HG02571 (cell line): ENCODE measurements around the gene RPS15A.

Experiments used
- ATAC-seq: cut with Tn5 transposase; IDR thresholded peaks from one replicate; pipeline ENCODE4 v1.9.1; 2021; ENCODE audit warnings: mild to moderate bottlenecking, moderate library complexity; ENCODE audit not compliant: unreplicated experiment

RPS15A gene

DNA sequence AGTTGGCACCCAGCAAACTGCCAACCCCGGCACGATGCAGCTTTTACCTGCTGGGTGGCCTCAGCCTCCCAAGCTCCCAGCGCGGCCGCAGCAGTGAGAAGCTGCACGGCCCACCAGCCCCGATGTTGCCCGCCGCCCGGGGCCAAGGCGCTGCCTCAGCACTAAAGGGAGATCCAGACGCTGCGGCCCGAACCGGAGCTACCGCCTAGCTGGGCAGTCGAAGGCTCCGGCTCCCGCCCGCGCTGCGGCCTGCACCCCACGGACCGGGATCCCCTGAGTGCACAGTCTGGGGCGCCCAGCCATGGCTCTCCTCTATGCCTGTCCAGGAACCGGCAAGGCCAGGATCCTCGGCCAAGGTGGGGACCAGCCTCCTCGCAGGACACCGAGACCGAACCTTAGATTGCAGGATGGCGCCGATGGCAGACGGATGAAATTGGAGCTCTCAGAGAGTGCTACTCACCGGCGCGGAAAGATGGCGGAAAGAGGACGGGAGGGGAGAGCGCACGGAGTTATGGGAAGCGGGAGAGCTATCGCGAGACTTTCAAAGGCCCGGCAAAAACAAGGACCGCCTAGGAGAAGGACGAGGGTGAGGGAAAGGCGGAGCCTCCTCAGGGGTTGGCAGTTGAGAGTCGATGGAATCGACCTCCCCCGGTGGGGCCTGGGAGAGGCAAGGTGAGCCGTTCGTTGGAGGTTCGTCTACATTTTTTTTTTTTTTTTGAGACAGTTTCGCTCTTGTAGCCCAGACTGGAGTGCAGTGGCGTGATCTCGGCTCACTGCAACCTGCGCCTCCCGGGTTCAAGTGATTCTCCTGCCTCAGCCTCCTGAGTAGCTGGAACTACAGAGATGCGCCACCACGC is at the start of gene RPS15A:
TSS of gene RPS15A (minus strand) at position 485 of the 857 bp plus-strand sequence. CDS start 1,221 bp downstream, outside the sequence.
- ATAC-seq = peak; percentile 82

DNA sequence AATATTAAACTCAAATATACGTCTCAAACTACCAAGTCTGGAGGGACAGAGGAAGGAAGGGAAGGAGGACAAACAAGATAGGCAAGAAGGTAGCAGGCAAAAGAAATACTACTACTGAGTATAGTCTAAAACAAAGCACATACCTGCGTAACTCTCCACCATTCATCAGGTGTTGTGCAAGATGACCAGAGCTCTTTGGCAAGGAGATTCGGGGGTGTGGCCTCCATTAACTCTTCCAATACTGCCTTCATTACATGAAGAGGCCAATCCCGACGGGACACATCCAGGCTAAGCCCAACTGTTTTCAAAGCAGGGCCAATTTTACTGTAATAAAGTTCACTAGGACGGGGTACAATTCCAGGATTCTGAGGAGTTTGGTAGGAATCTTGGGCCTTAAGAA is 49.4 kb upstream of the RPS15A start:
- ATAC-seq = no peak

DNA sequence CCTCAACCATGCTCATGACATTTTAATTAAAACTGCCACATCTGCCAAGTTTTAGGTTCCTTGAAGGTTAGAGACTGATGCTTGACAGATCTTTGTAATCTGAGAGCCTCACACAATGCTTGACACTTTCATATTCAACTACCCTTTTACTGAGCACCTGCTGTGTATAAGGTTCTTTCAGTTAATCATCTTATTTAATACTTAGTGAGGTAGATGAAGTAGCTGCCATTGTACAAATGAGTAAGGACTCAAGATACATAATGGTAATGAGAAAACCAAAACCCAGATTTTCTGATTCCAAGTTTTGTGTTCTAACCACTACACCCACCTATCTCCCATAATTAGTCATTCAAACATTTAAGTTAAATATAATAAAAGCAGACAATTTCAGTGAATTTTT is 46.6 kb upstream of the RPS15A start:
- ATAC-seq = no peak

DNA sequence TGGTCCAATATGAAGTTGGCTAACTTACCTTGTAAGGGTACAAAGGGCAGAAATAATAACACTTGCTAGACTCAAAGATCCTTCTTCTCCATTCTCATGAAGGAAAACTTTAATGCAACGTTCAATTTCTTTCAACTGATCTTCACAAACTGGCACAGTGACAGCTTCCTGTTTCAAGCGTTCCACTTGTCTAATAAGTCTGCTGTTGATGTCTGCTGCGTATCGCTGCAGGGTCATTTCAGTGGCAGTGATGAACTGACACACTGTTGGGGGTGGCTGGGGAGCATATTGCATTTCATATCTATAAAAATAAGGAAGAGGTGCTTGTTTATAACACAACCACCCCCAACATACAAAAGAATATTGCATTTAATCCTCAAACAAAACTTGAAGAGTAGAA is 44.7 kb upstream of the RPS15A start:
- ATAC-seq = no peak

DNA sequence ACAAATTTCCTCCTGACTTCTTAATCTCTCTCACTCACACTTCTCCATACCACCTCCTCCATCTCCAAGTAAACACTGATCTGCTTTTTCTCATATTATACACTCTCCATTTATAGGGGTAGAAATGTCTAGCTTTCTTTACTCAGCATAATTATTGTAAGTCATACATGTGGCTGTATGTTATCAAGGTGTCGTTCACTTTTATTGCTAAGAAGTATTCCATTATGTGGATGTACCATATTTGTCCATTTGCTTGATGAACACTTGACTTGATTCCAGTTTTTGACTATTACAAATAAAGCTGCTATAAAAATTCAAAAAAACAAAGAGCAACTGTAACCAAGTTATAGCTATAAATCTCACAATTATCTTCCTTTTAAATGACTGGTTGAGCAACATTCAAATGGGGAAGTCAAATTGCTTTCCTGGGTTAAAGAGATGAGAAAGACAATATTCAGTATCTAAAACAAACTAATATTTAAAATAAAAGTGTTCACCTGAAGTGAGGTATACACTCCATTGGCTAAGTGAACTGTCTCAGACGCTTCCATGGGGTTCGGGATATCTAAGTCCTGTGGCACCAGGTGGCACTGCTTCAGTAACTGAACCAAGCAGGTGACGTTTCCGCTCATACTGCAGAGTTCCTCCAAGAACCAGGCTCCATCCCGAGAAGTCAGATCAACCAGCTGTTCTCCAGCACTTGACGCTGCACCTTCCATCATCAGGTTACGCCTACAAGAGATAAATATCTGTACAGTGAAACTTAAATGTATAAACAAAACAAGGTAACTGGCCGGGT is 43.8 kb upstream of the RPS15A start:
- no peak for ATAC-seq

DNA sequence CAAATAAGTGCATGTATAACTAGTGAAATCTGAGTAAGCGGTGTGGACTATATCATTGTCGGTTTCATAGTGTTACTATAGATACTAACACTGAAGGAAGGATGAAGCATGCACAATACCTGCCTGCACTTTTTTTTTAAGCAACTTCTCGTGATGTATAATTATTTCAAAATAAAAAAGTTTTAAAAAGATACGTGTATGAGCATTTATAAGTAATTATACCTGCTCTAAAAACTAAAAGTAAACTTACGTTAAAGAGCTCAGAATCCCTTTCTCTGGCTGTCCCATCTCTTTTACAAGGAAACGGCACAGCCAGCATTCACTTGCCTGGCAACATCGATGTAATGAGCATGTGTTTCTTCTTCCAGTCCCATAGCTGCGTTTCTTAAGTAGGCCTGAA is 42.5 kb upstream of the RPS15A start:
- no peak for ATAC-seq

DNA sequence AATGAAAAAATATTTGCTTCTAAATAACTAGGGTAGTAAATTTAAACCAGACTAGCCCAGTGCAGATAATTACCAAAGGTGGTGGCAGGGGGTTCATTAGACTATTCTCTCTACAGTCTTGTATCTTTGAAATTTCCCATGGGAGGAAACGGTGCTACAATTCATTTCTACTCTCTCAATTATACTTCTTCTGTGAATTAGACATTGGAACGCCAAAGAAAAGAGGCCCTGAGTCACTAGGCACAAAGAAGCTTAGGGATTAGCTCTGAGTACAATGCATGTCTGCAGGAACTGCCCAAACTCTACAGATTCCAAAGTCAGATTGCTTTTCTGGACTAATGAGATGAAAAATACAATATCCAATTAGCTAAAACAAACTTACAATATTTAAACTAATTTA is 41.9 kb upstream of the RPS15A start:
- no peak for ATAC-seq

DNA sequence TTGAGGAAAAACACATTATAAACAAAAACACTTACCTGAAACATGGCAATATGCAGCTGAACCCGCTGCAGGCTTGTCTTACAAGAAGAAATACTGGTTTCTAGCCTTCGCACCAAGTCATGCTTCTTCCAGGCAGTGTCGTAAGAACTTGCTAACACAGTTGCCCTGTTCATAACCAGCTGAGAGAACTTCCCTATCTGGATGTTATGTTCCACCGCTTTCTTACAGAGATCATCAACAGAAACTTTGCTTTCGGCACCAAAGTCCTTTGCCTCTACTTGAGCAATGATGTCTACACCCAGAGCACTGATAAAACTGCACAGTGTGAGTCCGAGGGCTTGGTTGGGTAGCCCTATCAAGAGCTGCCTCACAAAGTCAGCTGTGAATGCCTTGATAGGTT is 39.1 kb upstream of the RPS15A start:
- no peak for ATAC-seq

DNA sequence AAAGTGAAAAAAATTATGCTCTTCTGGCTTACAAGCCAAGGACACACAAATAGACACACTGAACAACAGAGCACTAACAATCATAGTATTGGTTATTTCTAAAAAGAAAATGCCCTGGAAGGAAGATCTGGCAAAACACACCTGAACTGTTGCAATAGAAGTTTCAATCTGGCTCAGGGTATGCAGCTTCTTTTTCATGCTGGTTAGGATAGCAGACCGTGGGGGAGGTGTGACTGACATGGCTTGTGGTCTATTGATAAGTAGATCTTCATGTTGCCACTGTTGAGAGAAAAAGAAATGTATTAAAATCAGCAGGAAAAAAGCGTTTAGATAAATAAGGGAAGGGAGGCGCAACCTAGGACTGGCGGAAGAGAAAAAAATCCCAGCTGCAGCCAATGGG is 37.8 kb upstream of the RPS15A start:
- no peak for ATAC-seq

DNA sequence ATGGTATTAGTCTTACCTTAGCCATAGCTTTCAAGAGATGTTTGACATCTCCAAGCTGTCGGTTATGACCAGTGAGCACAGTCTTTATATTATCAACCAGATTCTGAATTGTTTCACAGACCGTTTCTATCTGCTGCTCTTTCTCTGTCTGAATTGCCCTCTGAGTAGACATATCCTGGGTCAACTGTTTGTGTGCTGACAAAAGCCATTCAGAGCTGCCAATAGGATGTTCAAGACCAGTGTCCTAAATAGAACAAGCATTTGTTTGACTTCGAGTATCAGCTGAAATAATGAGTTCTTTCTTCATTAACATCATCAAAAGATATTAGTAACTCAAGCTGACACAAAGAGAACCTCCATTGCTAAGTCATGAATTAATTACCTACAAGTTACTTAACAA is 26.2 kb upstream of the RPS15A start:
- ATAC-seq = no peak

DNA sequence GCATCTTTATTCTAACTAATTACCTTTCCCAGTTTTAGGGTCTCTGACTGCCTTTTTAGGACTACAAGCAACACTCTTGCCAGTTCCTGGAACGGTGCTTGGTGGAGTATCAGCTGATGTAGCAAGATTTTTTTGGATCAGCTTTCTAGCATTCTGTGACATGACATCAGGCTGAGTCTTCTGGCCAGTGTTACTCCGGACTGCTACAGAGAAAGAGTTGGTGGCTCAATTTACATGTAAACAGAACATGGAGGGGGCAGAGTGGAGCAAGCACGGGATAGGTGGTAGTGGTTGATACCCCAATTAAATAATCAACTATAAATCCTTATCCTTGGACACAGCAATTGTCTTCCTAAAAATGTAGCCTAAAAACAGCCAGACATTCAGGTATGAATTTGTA is 21.8 kb upstream of the RPS15A start:
- ATAC-seq = no peak

DNA sequence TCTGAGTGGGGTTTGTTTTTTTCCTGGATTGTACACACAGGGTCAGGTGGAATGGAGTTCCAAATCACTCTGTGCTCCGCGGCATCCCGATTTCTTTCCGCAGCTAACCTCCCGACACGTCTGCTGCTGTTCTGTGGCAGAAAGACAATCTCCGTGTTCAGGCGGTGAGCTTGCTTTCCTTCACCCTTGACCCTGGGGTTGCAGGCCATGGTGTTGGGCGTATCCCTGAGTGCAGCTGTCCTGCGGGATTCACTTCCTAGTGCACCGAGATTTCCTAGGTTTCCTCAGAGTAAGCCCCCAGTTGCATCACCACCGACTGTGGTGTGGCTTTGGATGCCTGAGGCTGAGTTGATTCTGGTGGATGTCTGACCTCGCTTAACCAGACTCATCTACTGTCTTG is 19.0 kb upstream of the RPS15A start:
- ATAC-seq = no peak

DNA sequence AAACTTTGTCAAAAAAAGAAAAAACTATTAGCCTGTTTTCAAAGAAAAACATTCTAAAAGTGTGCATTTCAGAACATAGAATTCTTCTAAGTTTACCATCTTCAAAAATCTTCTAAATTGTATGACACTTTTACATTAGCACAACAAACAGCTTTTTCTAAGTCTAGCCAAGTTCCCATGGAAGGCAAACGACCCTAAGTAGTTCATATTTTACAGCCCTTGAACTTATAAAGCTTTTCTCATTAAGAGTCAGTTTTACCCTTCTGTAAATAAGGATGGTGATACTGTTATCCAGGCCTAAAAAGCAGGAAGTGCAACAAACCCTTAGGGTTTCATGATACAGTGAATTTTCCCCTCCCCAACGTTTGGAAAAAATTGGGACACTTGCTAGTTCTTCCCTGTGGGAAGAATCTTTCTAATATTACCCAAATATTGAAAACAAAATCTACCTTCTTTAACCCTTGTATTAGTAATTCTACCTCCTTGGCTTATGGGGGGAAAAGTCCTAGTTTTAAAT is 15.2 kb upstream of the RPS15A start:
- no peak for ATAC-seq

DNA sequence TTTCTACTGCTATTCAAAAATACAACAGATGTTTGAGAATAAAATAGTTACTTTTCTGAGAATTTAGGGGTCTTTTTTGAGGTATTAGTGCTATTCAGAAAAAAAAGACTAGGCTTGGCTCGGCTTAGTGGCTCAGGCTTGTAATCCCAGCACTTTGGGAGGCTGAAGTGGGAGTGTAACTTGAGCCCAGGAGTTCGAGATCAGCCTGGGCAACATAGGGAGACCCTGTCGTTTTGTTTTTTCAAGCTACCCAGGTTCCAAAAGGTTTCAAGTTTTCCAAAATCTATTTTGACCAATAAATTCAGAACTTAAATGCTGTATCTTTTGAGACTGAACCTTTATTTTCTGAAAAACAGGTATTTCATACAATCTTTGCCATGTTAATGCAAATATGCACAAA is 14.4 kb upstream of the RPS15A start:
- ATAC-seq = no peak

DNA sequence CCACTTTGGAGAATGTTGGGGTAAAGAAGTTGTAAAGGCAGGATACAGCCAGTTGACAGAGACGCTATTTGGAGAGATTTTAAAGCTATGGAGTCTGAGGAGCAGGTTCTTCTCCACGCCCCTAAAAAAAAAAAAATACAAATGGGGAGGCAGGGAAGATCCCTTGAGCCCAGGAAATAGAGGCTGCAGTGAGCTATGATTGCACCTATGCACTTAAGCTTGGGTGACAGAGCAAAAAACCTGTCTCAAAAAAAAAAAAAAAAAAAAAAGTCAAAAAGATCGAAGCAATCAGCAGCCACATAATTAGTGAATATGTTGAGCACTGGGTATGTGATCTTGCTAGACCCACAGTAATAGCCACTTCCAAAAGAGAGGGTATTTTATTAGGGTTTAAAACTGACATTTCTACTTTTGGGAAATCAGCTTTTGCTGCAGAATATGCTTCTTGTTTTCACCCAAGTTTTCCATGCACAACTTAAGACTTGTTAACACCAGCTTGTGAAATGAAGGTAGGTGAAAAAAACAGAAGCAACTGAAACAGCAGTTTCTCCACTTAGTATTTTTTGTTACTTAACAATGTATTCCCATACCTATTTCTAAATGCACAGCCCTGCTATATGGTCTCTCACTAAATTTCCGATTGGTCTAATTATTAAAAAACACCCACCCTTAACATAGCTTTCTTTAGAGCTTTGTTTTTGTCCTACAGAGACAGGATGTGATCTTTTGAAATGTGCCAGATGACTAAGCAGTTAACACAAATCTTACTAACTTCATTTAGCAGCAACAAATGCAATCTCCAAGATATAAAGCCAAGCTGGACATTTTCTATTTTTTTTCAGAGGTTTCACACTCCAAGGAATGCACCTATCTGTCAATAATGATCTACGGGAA is 13.7 kb upstream of the RPS15A start:
- ATAC-seq = no peak

DNA sequence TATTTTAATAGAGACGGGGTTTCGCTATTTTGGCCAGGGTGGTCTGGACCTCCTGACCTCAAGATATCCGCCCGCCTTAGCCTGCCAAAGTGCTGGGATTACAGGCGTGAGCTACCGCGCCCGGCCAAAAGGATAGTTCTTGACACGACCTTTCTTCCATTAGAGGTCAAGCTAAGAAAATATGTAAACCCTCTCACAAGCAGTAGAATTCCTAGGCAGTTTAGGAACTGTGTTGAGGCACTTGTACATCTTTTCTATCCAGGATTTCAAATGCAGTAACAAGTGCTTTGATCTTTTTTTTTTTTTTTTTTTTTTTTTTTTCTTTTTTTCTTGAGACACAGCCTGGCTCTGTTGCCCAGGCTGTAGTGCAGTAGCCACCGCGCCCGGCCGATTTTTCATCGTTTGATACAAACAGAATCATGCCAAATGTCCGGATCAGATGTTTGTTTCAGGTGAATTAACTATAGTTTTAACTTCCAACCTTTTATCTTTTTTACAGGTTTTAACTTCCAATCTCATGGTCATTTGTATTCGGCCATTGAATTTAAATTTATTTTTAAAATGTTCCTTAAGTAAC is 12.7 kb upstream of the RPS15A start:
- ATAC-seq = no peak

DNA sequence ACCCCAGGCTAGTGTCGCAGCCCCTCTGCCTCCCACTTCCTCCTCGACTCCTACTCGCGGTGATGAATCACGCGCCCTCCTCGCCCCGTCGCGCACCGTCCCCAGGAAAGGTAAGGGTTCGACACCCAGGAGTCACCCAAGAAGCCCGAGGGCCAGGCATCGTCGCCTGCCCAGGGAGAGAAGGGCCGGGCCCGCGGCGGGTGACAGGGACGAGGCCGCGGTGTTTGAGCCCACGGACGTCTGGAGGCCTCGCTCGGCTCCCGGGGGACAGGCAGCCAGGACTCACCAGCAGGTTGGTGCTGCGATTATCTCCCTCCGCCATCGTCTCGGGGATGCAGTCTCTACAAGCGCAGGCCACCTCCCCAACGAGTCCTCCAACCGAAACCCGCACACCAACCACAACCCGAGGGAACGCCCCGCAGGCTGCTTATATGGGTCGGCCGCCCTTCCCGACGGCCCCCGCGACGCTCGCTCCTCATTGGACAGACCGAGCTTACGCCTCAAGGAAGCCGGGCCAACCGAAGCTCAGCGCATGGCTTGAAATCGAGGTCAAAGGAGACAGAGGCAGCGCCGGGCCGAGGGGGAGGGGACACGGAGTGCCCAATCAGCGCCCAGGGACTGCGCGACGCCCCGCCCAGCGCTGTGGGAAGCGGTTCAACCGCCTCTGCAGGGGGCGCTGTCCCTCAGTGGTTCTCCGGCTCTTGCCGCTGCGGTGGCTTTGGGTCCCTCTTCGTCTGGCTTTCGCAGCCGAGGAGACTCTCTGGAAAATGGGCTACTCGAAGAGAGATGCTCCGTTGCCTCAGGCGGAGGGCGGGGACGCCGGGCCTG is 11.2 kb upstream of the RPS15A start, which contains the start of gene ARL6IP1:
TSS of gene ARL6IP1 (minus strand) at position 405 of the 828 bp plus-strand sequence. CDS start at position 322, 83 bp downstream.
- ATAC-seq = peak; percentile 93

DNA sequence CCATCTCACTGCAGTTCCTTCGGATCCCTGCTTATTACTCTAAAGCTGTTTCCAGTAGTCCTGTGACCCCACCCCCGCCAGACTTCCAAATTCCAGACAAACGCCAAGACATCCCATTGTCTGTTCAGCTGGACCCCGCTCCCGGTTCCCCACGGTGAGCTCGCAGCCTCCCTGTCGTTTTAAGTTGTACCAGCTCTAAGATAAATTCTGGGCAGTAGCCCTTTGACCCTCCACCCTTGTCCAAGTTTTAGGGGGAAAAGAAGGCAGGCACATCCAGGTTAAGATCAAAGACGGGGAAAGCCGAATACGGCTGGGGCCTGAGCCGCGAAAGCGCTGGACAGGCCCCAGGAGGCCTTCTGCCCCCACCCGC is 10.6 kb upstream of the RPS15A start:
- no peak for ATAC-seq

DNA sequence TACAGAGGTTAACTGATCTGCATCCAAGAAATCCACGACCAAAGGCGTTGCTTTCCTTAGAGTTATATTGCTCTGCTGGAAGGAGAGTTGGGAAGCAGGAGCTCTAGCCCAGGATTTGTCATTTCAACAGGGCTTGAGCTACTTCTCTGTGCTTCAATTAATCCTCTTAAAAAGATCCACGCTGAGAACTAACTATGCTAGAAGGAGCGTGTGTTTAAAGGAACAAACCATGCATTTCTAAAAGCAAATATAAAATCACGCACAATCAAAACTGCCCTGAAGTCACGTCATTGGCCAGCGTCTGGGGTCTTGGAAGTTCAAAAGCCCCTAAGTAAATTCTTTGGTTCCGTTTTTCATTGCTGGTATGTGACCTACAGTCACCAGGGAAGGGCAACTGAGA is 10.2 kb upstream of the RPS15A start:
- ATAC-seq = no peak

DNA sequence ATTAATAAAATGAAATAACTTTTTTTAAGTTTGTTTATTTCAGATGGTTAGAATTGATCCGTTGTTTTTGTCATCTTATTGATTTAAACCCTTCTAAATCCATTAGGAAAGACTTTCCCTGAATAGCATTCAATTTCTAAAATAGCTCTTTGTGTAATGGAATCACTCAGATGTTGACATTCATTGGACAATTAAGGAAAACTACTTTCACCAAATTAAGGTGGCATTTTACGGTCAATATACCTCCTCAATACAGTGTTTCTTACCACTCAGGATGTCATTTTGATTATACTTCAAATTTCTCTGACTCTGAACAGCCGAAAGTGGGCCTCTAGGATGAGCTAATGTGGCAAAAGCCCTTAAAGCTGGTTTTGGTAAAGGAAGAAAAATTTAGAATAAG is 9.4 kb upstream of the RPS15A start:
- no peak for ATAC-seq
